ENCODE data around the gene NTSR2.

- no peak for TF ChIP-seq CTCF (IDR thresholded peaks at IDR 0.05)
- TF ChIP-seq ZFX (IDR thresholded peaks at IDR 0.05; ENCODE audit: borderline replicate concordance), result no peak
Observed at GRCh38 chr2:11710632-11711353, 40.8 kb upstream of the NTSR2 start.

Data from 22Rv1 (cell line).